Colonic mucosa (tissue), 4 donors: ENCODE measurements around the gene CHAC2. TPM values are rescaled to one million over a fixed set of nuclear protein-coding genes. Genes with fewer than 3 reads are reported as not detected.
"Not testable (repeated sequence)": the region's sequence is repeated elsewhere in the genome, so short reads cannot be mapped to it uniquely, and the experiment has no call there.

Experiments used
- DNase-seq: peaks from one replicate; pipeline ENCODE4 v3.0.0-alpha.2; 2020
- H3K27ac ChIP-seq: fragments of 200-600 bp; one replicate; pipeline ENCODE4 v1.8.0; 2021
- H3K27me3 ChIP-seq: fragments of 200-600 bp; one replicate; pipeline ENCODE4 v1.8.0; 2021
- H3K36me3 ChIP-seq: fragments of 200-600 bp; one replicate; pipeline ENCODE4 v1.8.0; 2021
- H3K4me1 ChIP-seq: fragments of 200-600 bp; one replicate; pipeline ENCODE4 v1.8.0; 2021; ENCODE audit warnings: mild to moderate bottlenecking
- H3K4me3 ChIP-seq: fragments of 200-600 bp; one replicate; pipeline ENCODE4 v1.8.0; 2021
- H3K9ac ChIP-seq, 2 donors: one replicate each; pipeline ENCODE4 v1.7.0; 2013; ENCODE audit warnings: control low read depth in 2 of 2, low read depth in 2 of 2, low read length in 2 of 2
- H3K9me3 ChIP-seq: fragments of 200-600 bp; one replicate; pipeline ENCODE4 v1.8.0; 2021
- intact Hi-C: fragments of 100-400 bp; cut with DNase I; formaldehyde crosslinking; loops from one replicate; pipeline ENCODE4 v1.14.1; 2022
- total RNA-seq, 2 donors: library from RNA; stranded (reverse); fragmentation: NEBNext Ultra II Directional in 1 of 2; extraction: Animal tissue kit (Norgen Biotek cat#: 25700) in 1 of 2; gene quantifications; one replicate each; pipeline ENCODE4 v1.2.1, GENCODE V29; 2021
- TF ChIP-seq, protein P1 (sequence below): fragments of 200-600 bp; IDR thresholded peaks from one replicate; pipeline ENCODE4 v1.8.0; 2022; ENCODE audit warnings: antibody characterized with exemption, mild to moderate bottlenecking
- donor health status: healthy.
- donor health status: DM: no; HTN: no; CAD: no.
- donor health status: DM: no; HTN: no; CAD: no.

The CHAC2 gene
- total RNA-seq, 2 donors from 2014 or later, result 3.2 to 9.6 TPM

DNA sequence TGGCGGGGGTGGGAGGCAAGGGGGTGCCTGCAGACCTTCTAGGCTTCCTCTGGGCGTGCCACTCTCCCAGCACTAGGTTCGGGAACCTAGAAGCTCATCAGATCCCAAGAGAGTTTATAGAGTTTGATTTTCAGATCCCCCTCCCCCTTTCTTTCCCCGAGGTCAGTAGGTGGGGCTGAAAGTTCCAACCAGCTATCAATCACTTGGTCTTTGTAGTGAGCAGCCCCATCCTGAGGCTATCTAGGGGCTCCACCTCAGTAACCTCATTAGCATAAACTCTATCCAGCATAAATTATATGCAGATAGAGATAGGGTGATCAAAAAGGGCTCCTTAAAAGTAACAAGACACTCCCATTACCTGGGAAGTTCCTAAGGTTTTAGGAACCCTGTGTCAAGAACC lies 52.0 kb downstream of the CHAC2 start:
- no peaks in the 10 kb centered on the region for H3K9me3 ChIP-seq
- no peaks in the 10 kb centered on the region for H3K36me3 ChIP-seq
- DNase-seq, result no peak
- no peak overlapping the region for H3K4me3 ChIP-seq
- no peak overlapping the region for H3K9ac ChIP-seq
- no peaks in the 10 kb centered on the region for H3K4me1 ChIP-seq
- TF ChIP-seq, protein P1, sequence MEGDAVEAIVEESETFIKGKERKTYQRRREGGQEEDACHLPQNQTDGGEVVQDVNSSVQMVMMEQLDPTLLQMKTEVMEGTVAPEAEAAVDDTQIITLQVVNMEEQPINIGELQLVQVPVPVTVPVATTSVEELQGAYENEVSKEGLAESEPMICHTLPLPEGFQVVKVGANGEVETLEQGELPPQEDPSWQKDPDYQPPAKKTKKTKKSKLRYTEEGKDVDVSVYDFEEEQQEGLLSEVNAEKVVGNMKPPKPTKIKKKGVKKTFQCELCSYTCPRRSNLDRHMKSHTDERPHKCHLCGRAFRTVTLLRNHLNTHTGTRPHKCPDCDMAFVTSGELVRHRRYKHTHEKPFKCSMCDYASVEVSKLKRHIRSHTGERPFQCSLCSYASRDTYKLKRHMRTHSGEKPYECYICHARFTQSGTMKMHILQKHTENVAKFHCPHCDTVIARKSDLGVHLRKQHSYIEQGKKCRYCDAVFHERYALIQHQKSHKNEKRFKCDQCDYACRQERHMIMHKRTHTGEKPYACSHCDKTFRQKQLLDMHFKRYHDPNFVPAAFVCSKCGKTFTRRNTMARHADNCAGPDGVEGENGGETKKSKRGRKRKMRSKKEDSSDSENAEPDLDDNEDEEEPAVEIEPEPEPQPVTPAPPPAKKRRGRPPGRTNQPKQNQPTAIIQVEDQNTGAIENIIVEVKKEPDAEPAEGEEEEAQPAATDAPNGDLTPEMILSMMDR, result no peak
- no peaks in the 10 kb centered on the region for H3K27me3 ChIP-seq
- H3K27ac ChIP-seq, result peak overlapping the region; percentile 1
- intact Hi-C loops, result no loop called here

DNA sequence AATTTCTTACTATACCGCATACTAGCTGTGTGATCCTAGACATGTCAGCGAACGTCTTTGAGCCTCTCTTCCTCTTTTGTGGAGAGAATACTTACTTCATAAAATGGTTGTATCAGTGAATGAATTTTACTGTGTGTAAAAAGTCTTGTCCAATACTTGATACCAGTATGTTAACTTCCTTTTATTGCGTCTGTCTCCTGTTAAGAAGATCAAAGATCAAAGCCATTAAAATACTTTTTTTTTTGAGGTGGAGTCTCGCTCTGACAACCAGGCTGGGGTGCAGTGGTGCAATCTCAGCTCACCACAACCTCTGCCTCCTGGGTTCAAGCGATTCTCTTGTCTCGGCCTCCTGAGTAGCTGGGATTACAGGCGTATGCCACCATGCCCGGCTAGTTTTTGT lies 52.4 kb downstream of the CHAC2 start:
- DNase-seq, result peak; percentile 20
- Histone ChIP-seq H3K36me3 (no peaks in the 10 kb centered on the region), H3K4me1 (no peaks in the 10 kb centered on the region), H3K27me3 (no peaks in the 10 kb centered on the region), H3K27ac (peak overlapping the region; percentile 1), H3K4me3 (no peak overlapping the region), H3K9me3 (no peaks in the 10 kb centered on the region), H3K9ac (no peak overlapping the region)
- TF ChIP-seq, protein P1, result no peak
- intact Hi-C loops, result no loop called here

DNA sequence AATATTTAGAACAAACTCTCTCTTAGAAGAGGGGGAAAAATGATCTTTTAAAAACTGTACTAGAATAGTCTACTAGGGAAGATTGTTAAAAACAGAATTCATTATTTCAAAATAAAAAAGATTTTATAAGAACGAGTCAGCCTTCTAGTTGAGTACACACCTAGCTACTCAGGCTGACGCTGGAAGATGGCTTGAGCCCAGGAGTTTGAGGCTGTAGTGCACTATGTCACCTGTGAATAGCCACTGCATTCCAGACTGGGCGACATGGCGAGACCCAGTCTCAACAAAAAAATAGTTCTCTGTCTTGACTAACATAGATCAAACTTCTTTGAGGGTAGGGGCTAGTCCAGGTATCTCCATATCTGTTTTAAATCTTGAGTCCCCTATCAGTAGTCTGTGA lies 53.1 kb downstream of the CHAC2 start:
- intact Hi-C loops, result no loop called here
- no peaks in the 10 kb centered on the region for H3K36me3 ChIP-seq
- no peaks in the 10 kb centered on the region for H3K9me3 ChIP-seq
- TF ChIP-seq, protein P1, result no peak
- H3K27ac ChIP-seq, result no peak overlapping the region
- no peaks in the 10 kb centered on the region for H3K4me1 ChIP-seq
- H3K4me3 ChIP-seq, result no peak overlapping the region
- H3K9ac ChIP-seq, result no peak overlapping the region
- H3K27me3 ChIP-seq, result no peaks in the 10 kb centered on the region
- DNase-seq, result no peak

DNA sequence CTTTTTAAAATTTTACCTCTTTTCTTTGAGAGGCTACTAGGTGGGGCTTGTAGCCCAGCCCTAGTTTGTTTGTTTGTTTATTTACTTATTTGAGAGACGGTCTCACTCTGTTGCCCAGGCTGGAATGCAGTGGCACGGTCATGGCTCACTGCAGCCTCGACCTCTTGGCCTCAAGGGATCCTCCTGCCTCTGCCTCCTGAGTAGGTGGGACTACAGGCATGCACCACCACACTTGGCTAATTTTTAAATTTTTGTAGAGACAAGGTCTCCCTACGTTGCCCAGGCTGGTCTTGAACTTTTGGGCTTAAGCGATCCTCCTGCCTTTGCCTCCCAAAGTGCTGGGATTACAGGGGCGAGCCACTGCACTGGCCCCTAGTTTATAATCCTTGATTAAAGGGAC lies 54.2 kb downstream of the CHAC2 start:
- no peaks in the 10 kb centered on the region for H3K4me1 ChIP-seq
- no peaks in the 10 kb centered on the region for H3K36me3 ChIP-seq
- H3K4me3 ChIP-seq, result no peak overlapping the region
- TF ChIP-seq, protein P1, result no peak
- no peak overlapping the region for H3K9ac ChIP-seq
- intact Hi-C loops, result no loop called here
- no peaks in the 10 kb centered on the region for H3K9me3 ChIP-seq
- H3K27ac ChIP-seq, result no peak overlapping the region
- no peak for DNase-seq
- H3K27me3 ChIP-seq, result no peaks in the 10 kb centered on the region

DNA sequence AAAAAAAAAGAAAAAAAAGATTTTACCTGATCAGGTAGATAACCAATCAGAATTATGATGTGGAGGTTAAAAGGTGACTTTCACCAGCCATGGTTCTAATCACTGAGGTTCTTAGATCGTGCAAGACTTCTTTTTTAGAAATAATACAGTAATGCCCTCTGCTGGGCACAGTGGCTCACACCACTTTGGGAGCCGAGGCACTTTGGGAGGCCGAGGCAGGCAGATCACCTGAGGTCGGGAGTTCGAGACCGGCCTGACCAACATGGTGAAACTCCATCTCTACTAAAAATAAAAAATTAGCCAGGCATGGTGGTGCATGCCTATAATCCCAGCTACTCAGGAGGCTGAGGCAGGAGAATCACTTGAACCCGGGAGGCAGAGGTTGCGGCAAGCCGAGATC lies 56.0 kb downstream of the CHAC2 start:
- H3K4me1 ChIP-seq, H3K36me3 ChIP-seq, H3K9ac ChIP-seq, H3K27ac ChIP-seq, H3K27me3 ChIP-seq, H3K9me3 ChIP-seq, intact Hi-C loops, H3K4me3 ChIP-seq: not testable (repeated sequence)
- peak; percentile 24 for DNase-seq
- TF ChIP-seq, protein P1, result peak; percentile 13

Other genes with a start within 250 kb of the CHAC2 start
- 10 to 100 TPM in 1 of 2 donors, 1 to 10 TPM in 1; 9.9 to 12.3 TPM for gene ASB3, start 19.1 kb downstream of the CHAC2 start, total RNA-seq
- 10 to 100 TPM; 34.2 to 51.9 TPM for gene ERLEC1, start 19.2 kb downstream of the CHAC2 start, total RNA-seq
- 1 to 10 TPM in 1 of 2 donors, under 1 TPM in 1; 0.58 to 1.1 TPM for gene GPR75, start 92.2 kb downstream of the CHAC2 start, total RNA-seq
- 10 to 100 TPM; 42.4 to 56.3 TPM for gene PSME4, start 203.2 kb downstream of the CHAC2 start, total RNA-seq